Measurements from ENCODE around the gene TANGO6. TPM values are rescaled to one million over a fixed set of nuclear protein-coding genes. Genes with fewer than 3 reads are reported as not detected.

The TANGO6 gene
- total RNA-seq, 1 donor from 2014 or later = 12.8 TPM

- H3K9ac ChIP-seq = no peak overlapping the region
- H4K20me1 ChIP-seq (ENCODE audit: low read depth) = no peaks in the 10 kb centered on the region
- no peak overlapping the region for H3K4me3 ChIP-seq
- H3K9me3 Mint-ChIP-seq = no peaks in the 10 kb centered on the region
- H3K4me3 Mint-ChIP-seq = no peak overlapping the region
- no peaks in the 10 kb centered on the region for H3K79me2 ChIP-seq (ENCODE audit: low read depth)
- H2AFZ ChIP-seq (replicated peaks) = no peak overlapping the region
- no peaks in the 10 kb centered on the region for H3K9me3 ChIP-seq (ENCODE audit: low read depth)
- H3K27ac ChIP-seq = no peak overlapping the region
- no peak overlapping the region for H3K27ac Mint-ChIP-seq
- peaks cover 24% of the 10 kb centered on the region for H3K4me1 Mint-ChIP-seq
- TF ChIP-seq EZH2 (IDR thresholded peaks at IDR 0.05) = no peak
- no peak for TF ChIP-seq CTCF (IDR thresholded peaks at IDR 0.05)
- TF ChIP-seq EZH2phosphoT487 (IDR thresholded peaks at IDR 0.05) = no peak
- peaks cover 2% of the 10 kb centered on the region for H3K27me3 Mint-ChIP-seq (ENCODE audit: insufficient read depth, low read depth)
- peaks cover 29% of the 10 kb centered on the region for H3K4me1 ChIP-seq
- H3K4me2 ChIP-seq = peak overlapping the region; percentile 46
- H3K36me3 ChIP-seq = no peaks in the 10 kb centered on the region
- peaks cover 24% of the 10 kb centered on the region for H3F3A ChIP-seq (ENCODE audit: low read depth)
- DNase-seq (ENCODE audit: low spot score) = no peak
- no peaks in the 10 kb centered on the region for H3K27me3 ChIP-seq
- H3K36me3 Mint-ChIP-seq = no peaks in the 10 kb centered on the region
Observed at GRCh38 chr16:69064124-69064763, 220.9 kb downstream of the TANGO6 start.

- H3K4me1 Mint-ChIP-seq = peaks cover 24% of the 10 kb centered on the region
- no peaks in the 10 kb centered on the region for H3K9me3 ChIP-seq (ENCODE audit: low read depth)
- no peak overlapping the region for H3K4me3 ChIP-seq
- H2AFZ ChIP-seq (replicated peaks) = peak overlapping the region; percentile 14
- peaks cover 2% of the 10 kb centered on the region for H3K27me3 Mint-ChIP-seq (ENCODE audit: insufficient read depth, low read depth)
- H3K36me3 ChIP-seq = no peaks in the 10 kb centered on the region
- H3F3A ChIP-seq (ENCODE audit: low read depth) = peaks cover 26% of the 10 kb centered on the region
- no peak overlapping the region for H3K27ac ChIP-seq
- no peaks in the 10 kb centered on the region for H3K79me2 ChIP-seq (ENCODE audit: low read depth)
- H3K9ac ChIP-seq = no peak overlapping the region
- H4K20me1 ChIP-seq (ENCODE audit: low read depth) = no peaks in the 10 kb centered on the region
- H3K4me2 ChIP-seq = peak overlapping the region; percentile 46
- no peak overlapping the region for H3K27ac Mint-ChIP-seq
- DNase-seq (ENCODE audit: low spot score) = peak; percentile 33
- H3K4me3 Mint-ChIP-seq = no peak overlapping the region
- H3K4me1 ChIP-seq = peaks cover 29% of the 10 kb centered on the region
- TF ChIP-seq EZH2 (IDR thresholded peaks at IDR 0.05) = no peak
- no peak for TF ChIP-seq CTCF (IDR thresholded peaks at IDR 0.05)
- no peak for TF ChIP-seq EZH2phosphoT487 (IDR thresholded peaks at IDR 0.05)
- H3K27me3 ChIP-seq = no peaks in the 10 kb centered on the region
- H3K36me3 Mint-ChIP-seq = no peaks in the 10 kb centered on the region
- H3K9me3 Mint-ChIP-seq = no peaks in the 10 kb centered on the region
Observed at GRCh38 chr16:69064764-69065313, 221.5 kb downstream of the TANGO6 start.

- no peaks in the 10 kb centered on the region for H3K9me3 ChIP-seq (ENCODE audit: low read depth)
- no peak for DNase-seq (ENCODE audit: low spot score)
- H3K4me3 ChIP-seq = no peak overlapping the region
- no peak overlapping the region for H3K9ac ChIP-seq
- H3K27ac ChIP-seq = no peak overlapping the region
- peaks cover 9% of the 10 kb centered on the region for H4K20me1 ChIP-seq (ENCODE audit: low read depth)
- no peaks in the 10 kb centered on the region for H3K36me3 ChIP-seq
- H3K4me1 ChIP-seq = peaks cover 47% of the 10 kb centered on the region
- peaks cover 41% of the 10 kb centered on the region for H3K4me1 Mint-ChIP-seq
- H3K4me2 ChIP-seq = no peak overlapping the region
- H3K27me3 ChIP-seq = peaks cover 32% of the 10 kb centered on the region
- H3K36me3 Mint-ChIP-seq = no peaks in the 10 kb centered on the region
- H3K27ac Mint-ChIP-seq = no peak overlapping the region
- no peaks in the 10 kb centered on the region for H3K9me3 Mint-ChIP-seq
- no peak overlapping the region for H2AFZ ChIP-seq (replicated peaks)
- H3F3A ChIP-seq (ENCODE audit: low read depth) = peaks cover 41% of the 10 kb centered on the region
- no peaks in the 10 kb centered on the region for H3K79me2 ChIP-seq (ENCODE audit: low read depth)
- H3K4me3 Mint-ChIP-seq = no peak overlapping the region
- peaks cover 4% of the 10 kb centered on the region for H3K27me3 Mint-ChIP-seq (ENCODE audit: insufficient read depth, low read depth)
- TF ChIP-seq EZH2phosphoT487 (IDR thresholded peaks at IDR 0.05) (no peak), CTCF (IDR thresholded peaks at IDR 0.05) (no peak), EZH2 (IDR thresholded peaks at IDR 0.05) (no peak)
Observed at GRCh38 chr16:69069504-69069903, 226.2 kb downstream of the TANGO6 start.
